Measurements from ENCODE around the gene LRRC4B. TPM values are rescaled to one million over a fixed set of nuclear protein-coding genes. Genes with fewer than 3 reads are reported as not detected.

The LRRC4B gene
- total RNA-seq, 1 donor from 2014 or later: 0.47 TPM

- Histone ChIP-seq H3K4me3 (no peak overlapping the region), H3K4me1 (no peaks in the 10 kb centered on the region), H3K27me3 (ENCODE audit: low read depth) (peaks cover 86% of the 10 kb centered on the region), H3K9me3 (replicated peaks) (no peaks in the 10 kb centered on the region), H3K27ac (replicated peaks) (no peak overlapping the region), H3K36me3 (no peaks in the 10 kb centered on the region)
- no peak for TF ChIP-seq CTCF (IDR thresholded peaks at IDR 0.05; ENCODE audit: borderline replicate concordance)
- intact Hi-C loops (cut with micrococcal nuclease): no loop called here
- DNase-seq: no peak
These were observed 34.7 kb upstream of the LRRC4B start for GRCh38 chr19:50602935-50603334.

- Histone ChIP-seq H3K4me1 (no peaks in the 10 kb centered on the region), H3K4me3 (no peak overlapping the region), H3K27me3 (ENCODE audit: low read depth) (peaks cover 86% of the 10 kb centered on the region), H3K27ac (replicated peaks) (no peak overlapping the region), H3K9me3 (replicated peaks) (no peaks in the 10 kb centered on the region), H3K36me3 (no peaks in the 10 kb centered on the region)
- intact Hi-C loops (cut with micrococcal nuclease): no loop called here
- no peak for DNase-seq
- no peak for TF ChIP-seq CTCF (IDR thresholded peaks at IDR 0.05; ENCODE audit: borderline replicate concordance)
These were observed 34.3 kb upstream of the LRRC4B start for GRCh38 chr19:50602496-50602895.

GRCh38 chr19:50602089-50602422, 33.8 kb upstream of the LRRC4B start:
- no peak overlapping the region for H3K4me3 ChIP-seq
- no peaks in the 10 kb centered on the region for H3K4me1 ChIP-seq
- no peak for TF ChIP-seq CTCF (IDR thresholded peaks at IDR 0.05; ENCODE audit: borderline replicate concordance)
- intact Hi-C loops (cut with micrococcal nuclease): no loop called here
- H3K27me3 ChIP-seq (ENCODE audit: low read depth): peaks cover 83% of the 10 kb centered on the region
- H3K27ac ChIP-seq (replicated peaks): no peak overlapping the region
- H3K9me3 ChIP-seq (replicated peaks): no peaks in the 10 kb centered on the region
- no peaks in the 10 kb centered on the region for H3K36me3 ChIP-seq
- DNase-seq: no peak

- Histone ChIP-seq H3K9me3 (replicated peaks) (no peaks in the 10 kb centered on the region), H3K27me3 (ENCODE audit: low read depth) (peaks cover 83% of the 10 kb centered on the region), H3K36me3 (no peaks in the 10 kb centered on the region), H3K4me1 (no peaks in the 10 kb centered on the region), H3K4me3 (no peak overlapping the region), H3K27ac (replicated peaks) (no peak overlapping the region)
- DNase-seq: no peak
- intact Hi-C loops (cut with micrococcal nuclease): no loop called here
- no peak for TF ChIP-seq CTCF (IDR thresholded peaks at IDR 0.05; ENCODE audit: borderline replicate concordance)
These were observed 33.3 kb upstream of the LRRC4B start for GRCh38 chr19:50601407-50602088.

- no peak for TF ChIP-seq CTCF (IDR thresholded peaks at IDR 0.05; ENCODE audit: borderline replicate concordance)
- intact Hi-C loops (cut with micrococcal nuclease): no loop called here
- H3K4me1 ChIP-seq: no peaks in the 10 kb centered on the region
- DNase-seq: no peak
- no peak overlapping the region for H3K27ac ChIP-seq (replicated peaks)
- H3K36me3 ChIP-seq: no peaks in the 10 kb centered on the region
- H3K9me3 ChIP-seq (replicated peaks): no peaks in the 10 kb centered on the region
- H3K27me3 ChIP-seq (ENCODE audit: low read depth): peaks cover 82% of the 10 kb centered on the region
- no peak overlapping the region for H3K4me3 ChIP-seq
These were observed 31.2 kb upstream of the LRRC4B start for GRCh38 chr19:50599427-50599826.

All from left ventricle myocardium inferior (tissue), 1 donor.